Heart right ventricle (tissue), 16 donors: ENCODE results near the gene SRGAP1. TPM values are rescaled to one million over a fixed set of nuclear protein-coding genes. Genes with fewer than 3 reads are reported as not detected.
"Not testable (repeated sequence)": the region's sequence is repeated elsewhere in the genome, so short reads cannot be mapped to it uniquely, and the experiment has no call there.

Experiments used
- ATAC-seq, 8 donors: fragments of 200-7000 bp; cut with Tn5 transposase; one replicate each; pipeline ENCODE4 v1.9.1; 2020; ENCODE audit warnings: mild to moderate bottlenecking in 8 of 8, moderate library complexity in 8 of 8, moderate number of reproducible peaks in 1 of 8
- DNase-seq, 2 donors: peaks; one replicate each; pipeline ENCODE4 v3.0.0-alpha.2; 2020
- H3K27ac ChIP-seq, 10 donors: fragments of 200-600 bp; sonication (generic) in 2 of 10; one replicate each; pipeline versions ENCODE4 v1.5.0 to v1.8.0; 2020 to 2022; ENCODE audit warnings: mild to moderate bottlenecking in 3 of 10
- H3K27me3 ChIP-seq, 7 donors: fragments of 200-600 bp; one replicate each; pipeline ENCODE4 v1.8.0; 2021 to 2022; ENCODE audit warnings: mild to moderate bottlenecking in 2 of 7
- H3K36me3 ChIP-seq, 9 donors: fragments of 200-600 bp; sonication (generic) in 1 of 9; one replicate each; pipeline versions ENCODE4 v1.5.0 to v1.8.0; 2020 to 2022; ENCODE audit warnings: mild to moderate bottlenecking in 2 of 9
- H3K4me1 ChIP-seq, 9 donors: fragments of 200-600 bp; sonication (generic) in 1 of 9; one replicate each; pipeline versions ENCODE4 v1.5.0 to v1.8.0; 2020 to 2022; ENCODE audit warnings: mild to moderate bottlenecking in 4 of 9
- H3K4me3 ChIP-seq, 10 donors: fragments of 200-600 bp; sonication (generic) in 2 of 10; one replicate each; pipeline versions ENCODE4 v1.5.0 to v1.8.0; 2020 to 2022; ENCODE audit warnings: mild to moderate bottlenecking in 7 of 10, moderate library complexity in 2 of 10
- H3K9me3 ChIP-seq, 11 donors: fragments of 200-600 bp in 10 of 11; sonication (generic) in 2 of 11; one replicate each; pipeline versions ENCODE4 v1.5.0 to v1.8.0; 2013 to 2022; ENCODE audit warnings: mild to moderate bottlenecking in 2 of 11, control low read depth in 1 of 11, moderate library complexity in 1 of 11
- CTCF ChIP-seq, 9 donors: fragments of 200-600 bp; sonication (generic) in 2 of 9; IDR thresholded peaks; one replicate each; pipeline versions ENCODE4 v1.5.0 to v1.8.0; 2021 to 2022; ENCODE audit warnings: antibody characterized with exemption in 9 of 9, mild to moderate bottlenecking in 5 of 9, moderate library complexity in 1 of 9
- WGBS, 2 donors: extraction: QIAGEN DNeasy Blood & Tissue Kit; methylation state at CpG; one replicate each; pipeline ENCODE4 v1.1.7; 2013; ENCODE audit warnings: inconsistent platforms in 1 of 2; 5-methylcytosine and 5-hydroxymethylcytosine counted together
- intact Hi-C, 10 donors: fragments of 100-400 bp; cut with DNase I; formaldehyde crosslinking; loops; one replicate each; pipeline versions ENCODE4 v1.11.1 to v1.14.2; 2022
- polyA plus RNA-seq, 2 donors: library from polyadenylated mRNA; stranded (reverse); fragments of 200-250 nt; gene quantifications; one replicate each; pipeline ENCODE4 v1.2.3, GENCODE V29; 2013
- total RNA-seq, 10 donors: library from RNA; stranded (reverse); fragmentation: NEBNext Ultra II Directional in 3 of 10; extraction: Animal tissue kit (Norgen Biotek cat#: 25700) in 3 of 10; gene quantifications; one replicate each; pipeline versions ENCODE4 v1.2.1 to v1.2.4, GENCODE V29; 2021 to 2023
- donor health status: Arrhythmogenic right ventricular cardiomyopathy.
- donor health status: ischemic (EF 13 %, LVEDD 7.1; RV severe dilation, severe dysfunction).
- donor health status: healthy with polysubstance abuse.
- donor health status: DM: no; HTN: yes; CAD: no.
- donor health status: DM: no; HTN: no; CAD: no.
- donor health status: ischemic (EF 25% LVEDD 6.9; RV normal size, moderate dysfunction).
- donor health status: ischemic (EF 25% LVEDD 5.7; RV mildly dilated, moderate dysfunction).
- donor health status: healthy.
- donor health status: DM: yes; HTN: yes; CAD: no.
- donor health status: Ischemic cardiomyopathy.
- donor health status: ischemic (EF 35%, LVEDD 5.7; RV mildly dilated, moderate dysfunction).
- donor health status: nonischemic (EF 11% LVEDD 7.7; RV severe dilation, severe dysfunction).
- donor health status: DM: yes; HTN: yes; CAD: no.
- donor health status: PGD.
- donor health status: ischemic (EF 29% LVEDD 5.4; RV normal size, mild dysfunction).
- donor health status: nonischemic (EF 23%, LVEDD 6.1; RV moderate dilation, normal function).

Gene SRGAP1
- total and polyA plus RNA-seq, 12 donors, result 1.3 to 6.4 (median 3.6) TPM

GRCh38 chr12:63874897-63875480 lies 30.5 kb downstream of the SRGAP1 start:
- ATAC-seq (no peak), DNase-seq (no peak)
- H3K4me1 ChIP-seq, result peaks cover 0 to 5% (median 0%) of the 10 kb centered on the region in 9 donors
- no peak overlapping the region for H3K27ac ChIP-seq
- H3K4me3 ChIP-seq, result no peak overlapping the region
- 82 to 87% methylated on average over 3 of the region's 3 CpGs for WGBS, 2 donors
- H3K36me3 ChIP-seq, result no peaks in the 10 kb centered on the region
- no peak for TF ChIP-seq CTCF (IDR thresholded peaks at IDR 0.05)
- intact Hi-C loops, result no loop called here
- no peaks in the 10 kb centered on the region for H3K27me3 ChIP-seq
- no peaks in the 10 kb centered on the region for H3K9me3 ChIP-seq

- H3K4me1 ChIP-seq, result peaks cover 0 to 5% (median 0%) of the 10 kb centered on the region in 9 donors
These were observed 31.2 kb downstream of the SRGAP1 start for GRCh38 chr12:63875703-63876102.

DNA sequence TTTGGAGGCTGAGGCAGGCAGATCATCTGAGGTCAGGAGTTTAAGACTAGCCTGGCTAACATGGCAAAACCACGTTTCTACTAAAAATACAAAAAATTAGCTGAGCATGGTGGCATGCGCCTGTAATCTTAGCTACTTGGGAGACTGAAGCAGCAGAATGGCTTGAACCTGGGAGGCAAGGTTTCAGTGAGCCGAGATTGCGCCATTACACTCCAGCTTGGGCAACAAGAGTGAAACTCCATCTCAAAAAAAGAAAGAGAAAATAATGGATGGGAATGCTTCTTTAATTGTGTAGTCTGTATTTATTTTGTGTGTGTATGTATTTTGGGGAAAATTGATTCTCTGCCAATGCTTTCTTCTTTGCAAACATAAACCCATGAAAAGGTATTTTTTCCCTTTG lies 32.5 kb downstream of the SRGAP1 start:
- Histone ChIP-seq H3K4me3 (no peak overlapping the region), H3K36me3 (no peaks in the 10 kb centered on the region), H3K27me3 (no peaks in the 10 kb centered on the region), H3K27ac (no peak overlapping the region), H3K4me1 (peaks cover 0 to 5% (median 0%) of the 10 kb centered on the region in 9 donors), H3K9me3 (no peaks in the 10 kb centered on the region)
- DNase-seq (no peak), ATAC-seq (no peak)
- intact Hi-C loops, result no loop called here
- WGBS, 2 donors, result 90 to 93% methylated on average over 4 of the region's 4 CpGs
- no peak for TF ChIP-seq CTCF (IDR thresholded peaks at IDR 0.05)

More at GRCh38 chr12:63875703-63876102, 31.2 kb downstream of the SRGAP1 start:
- Histone ChIP-seq H3K4me3 (no peak overlapping the region), H3K27me3 (no peaks in the 10 kb centered on the region), H3K36me3 (no peaks in the 10 kb centered on the region), H3K9me3 (no peaks in the 10 kb centered on the region), H3K27ac (no peak overlapping the region)
- no peak for TF ChIP-seq CTCF (IDR thresholded peaks at IDR 0.05)
- ATAC-seq, result no peak
- 64 to 74% methylated on average over 3 of the region's 3 CpGs for WGBS, 2 donors
- no peak for DNase-seq
- intact Hi-C loops, result no loop called here

DNA sequence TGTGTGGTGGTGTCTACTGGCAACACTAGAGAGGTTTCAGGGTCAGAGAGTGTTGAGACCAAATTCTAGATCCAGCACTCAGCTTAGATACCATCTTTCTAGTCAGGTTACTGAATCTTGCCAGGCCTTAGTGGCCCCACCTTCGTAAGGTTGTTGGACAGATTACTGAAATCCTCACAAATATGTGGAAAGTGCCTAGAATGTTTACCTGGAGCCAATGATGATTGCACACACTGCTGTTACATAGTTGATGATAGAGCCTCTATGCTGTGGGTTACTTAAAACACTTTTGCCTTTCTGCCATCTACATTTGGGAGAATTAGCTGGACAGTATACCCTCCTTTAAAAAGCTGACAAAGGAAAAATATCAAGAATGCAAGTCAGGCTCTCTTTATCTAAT lies 33.2 kb downstream of the SRGAP1 start:
- Histone ChIP-seq H3K9me3 (no peaks in the 10 kb centered on the region), H3K27ac (no peak overlapping the region), H3K27me3 (no peaks in the 10 kb centered on the region), H3K4me3 (no peak overlapping the region), H3K4me1 (peaks cover 0 to 7% (median 1%) of the 10 kb centered on the region in 9 donors), H3K36me3 (no peaks in the 10 kb centered on the region)
- 95 to 97% methylated on average over 1 of the region's 1 CpG for WGBS, 2 donors
- no peak for ATAC-seq
- no peak for DNase-seq
- no peak for TF ChIP-seq CTCF (IDR thresholded peaks at IDR 0.05)
- intact Hi-C loops, result no loop called here

DNA sequence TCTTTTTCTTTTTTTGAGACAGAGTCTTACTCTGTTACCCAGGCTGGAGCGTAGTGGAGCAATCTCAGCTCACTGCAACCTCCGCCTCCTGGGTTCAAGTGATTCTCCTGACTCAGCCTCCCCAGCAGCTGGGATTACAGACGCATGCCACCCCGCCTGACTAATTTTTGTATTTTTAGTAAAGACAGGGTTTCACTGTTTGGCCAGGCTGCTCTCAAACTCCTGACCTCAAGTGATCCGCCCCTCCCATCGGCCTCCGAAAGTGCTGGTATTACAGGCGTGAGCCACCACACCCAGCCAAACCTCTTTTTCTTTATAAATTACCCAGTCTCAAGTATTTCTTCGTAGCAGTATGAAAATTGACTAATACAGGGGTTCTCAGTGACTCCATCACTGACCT lies 35.7 kb downstream of the SRGAP1 start:
- DNase-seq, H3K36me3 ChIP-seq, H3K27ac ChIP-seq, intact Hi-C loops, ATAC-seq, H3K4me3 ChIP-seq, H3K9me3 ChIP-seq, H3K27me3 ChIP-seq: not testable (repeated sequence)
- peaks cover 0 to 11% (median 3%) of the 10 kb centered on the region in 9 donors for H3K4me1 ChIP-seq
- WGBS, 2 donors, result 92 to 93% methylated on average over 9 of the region's 9 CpGs
